ENCODE data around the gene KLK5.
"Not testable (repeated sequence)": the region's sequence is repeated elsewhere in the genome, so short reads cannot be mapped to it uniquely, and the experiment has no call there.

The KLK5 gene

GRCh38 chr19:50952910-50953309 is at the start of gene KLK5:
Gene KLK5, minus strand, starts transcription at chr19:50953038. Its CDS starts 381 bp downstream, at chr19:50952657.
- DNase-seq: no peak

- DNase-seq: no peak
These were observed 49.3 kb upstream of the KLK5 start for GRCh38 chr19:51002089-51002532.

- no peak for DNase-seq
These were observed 48.7 kb upstream of the KLK5 start, which contains the start of gene KLK8 for GRCh38 chr19:51001515-51001914. Gene KLK8, minus strand, starts transcription at chr19:51001604. Its CDS starts 437 bp downstream, at chr19:51001167.

GRCh38 chr19:51000981-51001380 is 48.1 kb upstream of the KLK5 start:
- no peak for DNase-seq

GRCh38 chr19:51000426-51000825 is 47.6 kb upstream of the KLK5 start:
- DNase-seq: no peak

GRCh38 chr19:50998686-50999085 is 45.8 kb upstream of the KLK5 start:
- no peak for DNase-seq

- no peak for DNase-seq
These were observed 45.2 kb upstream of the KLK5 start for GRCh38 chr19:50998061-50998460.

- no peak for DNase-seq
These were observed 41.3 kb upstream of the KLK5 start for GRCh38 chr19:50994129-50994528.

- DNase-seq: no peak
These were observed 39.8 kb upstream of the KLK5 start for GRCh38 chr19:50992666-50993035.

GRCh38 chr19:50984416-50984815 is 31.6 kb upstream of the KLK5 start:
- DNase-seq: not testable (repeated sequence)

GRCh38 chr19:50983625-50984292 is 30.9 kb upstream of the KLK5 start, which contains the start of gene KLK7:
Gene KLK7, minus strand, starts transcription at chr19:50983917. Its CDS starts 1,518 bp downstream, at chr19:50982399.
- no peak for DNase-seq

- DNase-seq: no peak
These were observed 29.3 kb upstream of the KLK5 start for GRCh38 chr19:50982186-50982585.

- DNase-seq: no peak
These were observed 28.8 kb upstream of the KLK5 start for GRCh38 chr19:50981587-50982146.

- no peak for DNase-seq
These were observed 27.4 kb upstream of the KLK5 start for GRCh38 chr19:50980208-50980607.

- DNase-seq: no peak
These were observed 26.9 kb upstream of the KLK5 start for GRCh38 chr19:50979758-50980157.

- DNase-seq: no peak
These were observed 26.0 kb upstream of the KLK5 start for GRCh38 chr19:50978772-50979390.

GRCh38 chr19:50977626-50978025 is 24.8 kb upstream of the KLK5 start:
- no peak for DNase-seq

- no peak for DNase-seq
These were observed 22.9 kb upstream of the KLK5 start for GRCh38 chr19:50975766-50976165.

GRCh38 chr19:50974702-50975556 is 22.1 kb upstream of the KLK5 start:
- DNase-seq: no peak

- DNase-seq: no peak
These were observed 20.0 kb upstream of the KLK5 start for GRCh38 chr19:50972795-50973376.

GRCh38 chr19:50969810-50970209 is 17.0 kb upstream of the KLK5 start:
- DNase-seq: not testable (repeated sequence)

- DNase-seq: no peak
These were observed 16.5 kb upstream of the KLK5 start, which contains the start of gene KLK6 for GRCh38 chr19:50969413-50969760. Gene KLK6, minus strand, starts transcription at chr19:50969591. Its CDS starts 1,487 bp downstream, at chr19:50968104.

Measured in stimulated activated CD4-positive, alpha-beta T cell treated with anti-CD3 and anti-CD28 coated beads, Interleukin-12 subunit alpha, Interleukin-12 subunit beta, amount 100 ng/mL, for 4 hours (primary cell).